ENCODE measurements around the gene EDARADD.
"Not testable (repeated sequence)": the region's sequence is repeated elsewhere in the genome, so short reads cannot be mapped to it uniquely, and the experiment has no call there.

The EDARADD gene

DNA sequence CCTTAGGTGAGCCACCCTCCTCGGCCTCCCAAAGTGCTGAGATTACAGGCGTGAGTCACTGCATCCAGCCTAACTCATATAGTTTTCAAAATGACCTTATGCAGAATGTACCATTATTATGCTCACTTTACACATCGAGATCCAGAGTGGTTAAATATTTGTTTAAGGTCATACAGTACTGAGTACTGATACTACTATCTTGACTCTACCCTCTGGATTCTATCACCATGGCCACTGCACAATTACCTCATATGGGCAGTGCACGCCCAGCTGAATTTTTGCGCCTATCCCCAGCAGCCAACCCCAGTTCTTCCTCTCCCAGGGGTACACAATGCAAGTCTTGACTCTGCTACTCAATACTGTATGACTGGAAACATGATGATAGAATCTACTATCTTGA lies 56.7 kb downstream of the EDARADD start:
- no peak for DNase-seq

GRCh38 chr1:236451796-236452373 lies 57.8 kb downstream of the EDARADD start:
- peak; percentile 65 for DNase-seq

DNA sequence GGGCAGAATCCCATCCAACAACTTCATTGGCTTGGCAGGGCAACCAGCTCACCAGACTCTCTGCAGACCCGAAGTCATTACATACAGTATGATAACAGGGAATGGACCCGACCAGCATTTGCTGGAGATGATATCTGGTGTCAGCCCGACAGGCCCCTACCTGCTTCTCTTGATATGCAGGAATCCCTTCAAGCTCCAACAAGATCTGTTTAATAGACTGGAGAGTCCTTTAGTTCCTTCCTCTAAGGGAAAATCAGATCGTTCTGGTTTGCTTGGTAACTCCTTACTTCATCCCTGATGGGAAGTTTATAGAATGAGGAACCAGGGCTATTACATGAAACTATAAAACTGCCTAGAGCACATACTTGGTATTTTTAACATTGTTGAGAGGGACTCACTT lies 61.2 kb downstream of the EDARADD start:
- DNase-seq = no peak

DNA sequence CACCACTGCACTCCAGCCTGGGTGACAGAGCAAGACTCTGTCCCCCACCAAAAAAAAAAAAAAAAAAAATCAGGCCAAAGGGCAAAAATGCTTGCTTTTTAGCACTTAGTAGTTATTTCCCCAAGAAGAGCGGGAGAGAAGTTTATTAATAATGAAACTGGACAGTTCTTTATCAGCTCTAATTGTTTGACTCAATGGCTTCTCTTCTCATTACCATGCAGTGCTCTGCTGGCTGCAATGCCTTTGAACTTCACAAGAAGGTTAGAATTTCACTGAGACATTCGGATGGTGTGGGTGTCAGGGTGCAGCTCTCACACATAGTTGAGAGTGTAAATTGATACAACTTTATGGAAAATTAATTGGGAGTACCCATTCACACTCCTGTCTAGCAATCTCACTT lies 63.7 kb downstream of the EDARADD start:
- peak; percentile 15 for DNase-seq

- no peak for DNase-seq
These were observed 64.9 kb downstream of the EDARADD start for GRCh38 chr1:236458996-236459395.

GRCh38 chr1:236460103-236460502 lies 66.0 kb downstream of the EDARADD start:
- DNase-seq = no peak

DNA sequence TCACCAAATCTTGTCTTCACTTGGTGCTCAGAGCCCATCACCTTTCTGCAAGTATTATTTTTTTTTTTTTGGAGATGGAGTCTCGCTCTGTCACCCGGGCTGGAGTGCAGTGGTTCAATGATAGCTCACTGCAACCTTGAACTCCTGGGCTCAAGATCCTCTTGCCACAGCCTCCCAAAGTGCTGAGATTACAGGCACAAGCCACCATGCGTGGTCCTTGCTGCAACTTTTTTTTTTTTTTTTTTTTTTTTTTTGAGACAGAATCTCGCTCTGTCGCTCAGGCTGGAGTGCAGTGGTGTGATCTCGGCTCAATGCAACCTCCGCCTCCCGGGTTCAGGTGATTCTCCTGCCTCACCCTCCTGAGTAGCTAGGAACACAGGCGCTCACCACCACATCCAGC lies 70.1 kb downstream of the EDARADD start:
- not testable (repeated sequence) for DNase-seq

DNA sequence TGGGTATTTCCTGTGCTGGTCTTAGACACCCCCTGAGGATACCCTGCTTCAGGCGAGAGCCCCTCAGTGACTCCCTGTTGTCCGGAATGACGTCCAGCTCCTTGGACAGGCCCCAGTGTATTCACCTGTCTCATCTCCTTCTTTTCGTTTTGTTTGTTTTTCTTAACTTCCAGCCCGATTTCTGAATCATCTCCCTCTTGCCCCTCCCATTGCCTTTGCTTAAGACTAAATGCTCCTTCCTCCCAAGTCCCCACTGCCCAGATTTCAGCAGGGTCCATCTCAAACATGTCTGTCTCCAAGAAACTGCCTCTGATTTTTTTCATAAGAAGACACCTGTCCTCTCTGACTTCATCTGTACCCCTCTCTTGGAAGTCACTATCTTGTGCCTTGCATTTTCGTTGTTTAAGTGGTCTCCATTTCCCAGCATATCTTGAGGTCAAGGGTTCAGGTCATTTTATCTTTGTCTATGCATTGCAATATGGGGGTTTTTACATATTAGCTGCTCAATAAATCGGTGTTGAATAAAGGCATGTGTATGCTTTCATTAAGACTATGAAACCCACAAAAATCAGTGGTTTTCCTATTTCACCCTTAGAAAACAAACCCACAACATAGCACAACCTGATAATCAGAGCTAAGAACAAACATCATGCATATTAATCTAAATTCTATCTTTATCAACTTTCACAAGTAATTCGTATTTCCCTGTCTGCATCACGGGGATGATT lies 71.3 kb downstream of the EDARADD start:
- DNase-seq = no peak

DNA sequence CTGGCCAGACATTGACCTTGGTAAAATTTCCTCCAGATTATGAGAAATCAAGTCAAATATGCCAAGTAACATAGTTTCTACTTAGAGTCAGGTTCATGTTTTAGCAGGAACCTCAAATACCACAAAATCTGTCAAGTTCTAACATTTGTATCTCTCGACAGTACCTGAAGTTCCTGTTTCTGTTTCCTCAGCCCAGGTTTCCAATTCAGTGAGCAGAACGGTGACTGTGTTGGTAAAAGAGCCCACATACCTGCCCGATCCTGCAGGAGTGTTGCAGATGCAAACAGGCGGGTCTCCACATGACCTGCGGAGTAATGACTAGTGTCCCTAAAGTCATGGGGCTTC lies 71.8 kb downstream of the EDARADD start:
- DNase-seq = no peak

GRCh38 chr1:236467327-236467641 lies 73.2 kb downstream of the EDARADD start:
- no peak for DNase-seq

DNA sequence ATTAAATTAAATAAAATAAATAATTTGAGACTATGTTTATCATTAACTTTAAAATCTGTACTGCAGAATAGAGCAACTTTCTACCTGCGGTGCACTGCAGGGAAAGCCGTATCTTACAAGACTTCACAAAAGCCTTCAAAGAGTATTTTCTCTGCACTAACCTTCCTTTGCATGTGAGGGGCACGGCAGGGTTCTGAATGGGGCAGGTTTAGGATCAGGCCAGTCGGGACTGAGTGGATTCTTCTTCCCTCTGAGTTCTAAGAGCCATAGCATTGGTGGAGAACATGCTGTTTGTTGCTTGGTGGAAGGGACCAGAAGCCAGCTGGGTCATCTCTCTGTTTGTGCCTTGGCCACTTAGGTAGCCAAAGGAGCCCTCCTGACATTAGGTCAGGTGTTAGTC lies 74.5 kb downstream of the EDARADD start:
- no peak for DNase-seq

DNA sequence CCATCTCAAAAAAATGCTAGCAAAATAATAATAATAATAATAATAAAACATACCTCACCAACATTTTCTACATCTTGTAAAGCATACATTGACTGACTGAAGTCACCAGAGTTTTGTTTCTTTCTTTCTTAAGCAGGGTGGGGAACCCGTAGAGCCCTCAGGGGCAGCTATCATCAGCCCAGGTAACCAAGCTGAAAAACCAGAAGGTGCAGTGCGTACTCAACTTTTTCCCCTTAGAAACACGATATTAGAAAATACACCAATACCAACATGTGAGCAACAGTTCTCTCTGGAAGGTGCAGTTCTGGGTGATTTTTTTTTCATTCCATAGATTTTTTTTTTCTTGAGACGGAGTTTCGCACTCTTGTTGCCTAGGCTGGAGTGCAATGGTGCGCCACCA lies 75.4 kb downstream of the EDARADD start:
- no peak for DNase-seq

- DNase-seq = no peak
These were observed 77.0 kb downstream of the EDARADD start for GRCh38 chr1:236471096-236471495.

GRCh38 chr1:236471653-236472052 lies 77.6 kb downstream of the EDARADD start:
- no peak for DNase-seq

GRCh38 chr1:236472850-236473788 lies 79.0 kb downstream of the EDARADD start:
- no peak for DNase-seq

GRCh38 chr1:236476019-236476418 lies 81.9 kb downstream of the EDARADD start:
- no peak for DNase-seq

- no peak for DNase-seq
These were observed 86.8 kb downstream of the EDARADD start for GRCh38 chr1:236480758-236481436.

DNA sequence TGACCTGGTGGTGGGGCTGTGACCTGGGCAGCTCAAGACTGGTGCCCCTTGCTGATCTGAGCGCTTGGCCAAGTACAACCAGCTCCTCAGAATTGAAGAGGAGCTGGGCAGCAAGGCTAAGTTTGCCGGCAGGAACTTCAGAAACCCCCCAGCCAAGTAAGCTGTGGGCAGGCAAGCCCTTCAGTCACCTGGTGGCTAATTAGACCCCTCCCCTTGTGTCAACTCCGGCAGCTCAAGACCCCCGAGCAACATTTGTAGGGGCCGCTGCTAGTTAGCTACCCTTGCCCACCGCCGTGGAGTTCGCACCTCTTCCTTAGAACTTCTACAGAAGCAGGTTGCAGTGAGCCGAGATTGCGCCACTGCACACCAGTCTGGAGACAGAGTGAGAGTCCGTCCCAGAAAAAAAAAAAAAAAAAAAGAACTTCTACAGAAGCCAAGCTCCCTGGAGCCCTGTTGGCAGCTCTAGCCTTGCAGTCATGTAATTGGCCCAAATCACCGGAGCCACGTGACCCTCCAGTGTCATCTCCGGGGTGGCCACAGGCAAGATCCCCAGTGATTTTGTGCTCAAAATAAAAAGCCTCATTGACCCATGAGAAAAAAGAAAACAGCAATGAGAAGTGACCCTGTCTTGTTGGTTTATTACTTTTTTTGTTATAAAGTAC lies 90.4 kb downstream of the EDARADD start:
- DNase-seq = no peak

DNA sequence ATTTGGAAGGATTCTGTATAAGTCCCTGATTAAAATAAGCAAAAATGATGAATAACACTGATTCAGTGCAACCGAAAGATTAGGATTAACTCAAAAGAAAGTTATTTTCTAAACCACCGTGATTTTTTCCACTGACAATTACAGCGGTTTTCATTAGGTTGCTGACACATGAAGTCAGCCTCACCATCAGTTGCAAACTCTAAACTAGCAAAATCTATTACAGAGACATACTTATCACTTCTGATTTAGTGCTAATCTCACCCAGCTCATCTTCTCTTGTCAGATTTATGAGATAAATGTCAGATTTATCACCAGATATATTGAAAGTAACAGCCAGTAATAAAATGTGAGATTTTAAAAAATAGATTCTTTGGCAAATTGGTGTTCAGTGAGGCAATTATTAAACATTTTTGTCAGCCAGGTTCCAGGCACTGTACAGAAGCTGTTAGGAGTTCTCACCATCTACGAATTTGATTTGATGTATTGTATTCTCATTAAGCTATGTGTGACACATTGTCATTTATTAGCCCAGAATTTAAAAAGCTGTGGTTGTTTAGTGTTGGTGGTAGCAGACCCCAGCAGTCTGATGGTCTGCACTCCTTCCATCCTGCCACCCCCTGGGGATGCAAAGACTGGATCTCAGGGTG lies 92.4 kb downstream of the EDARADD start:
- no peak for DNase-seq

DNA sequence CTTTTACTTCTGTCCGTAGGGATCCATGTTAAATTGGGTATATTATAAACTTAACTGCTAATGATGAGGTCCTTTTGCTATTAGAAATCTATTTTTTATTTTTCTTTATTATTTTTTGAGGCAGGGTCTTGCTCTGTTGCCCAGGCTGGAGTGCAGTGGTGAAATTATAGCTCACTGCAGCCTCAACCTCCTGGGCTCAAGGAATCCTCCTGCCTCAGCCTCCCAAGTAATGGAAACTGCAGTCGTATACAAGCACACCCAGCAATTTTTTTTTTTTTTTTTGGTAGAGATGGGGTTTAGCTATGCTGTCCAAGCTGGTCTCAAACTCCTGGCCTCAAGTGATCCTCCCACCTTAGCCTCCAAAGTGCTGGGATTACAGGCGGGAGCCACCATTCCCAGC lies 95.1 kb downstream of the EDARADD start:
- not testable (repeated sequence) for DNase-seq

GRCh38 chr1:236489710-236490377 lies 95.8 kb downstream of the EDARADD start:
- DNase-seq = no peak
